ENCODE measurements around the gene UCN2. TPM values are rescaled to one million over a fixed set of nuclear protein-coding genes. Genes with fewer than 3 reads are reported as not detected.

UCN2 gene
- total and polyA plus RNA-seq, 2 of the 8 experiments (the other 6 are each of a cell fraction or from before 2014, with no cell fraction given): 0.14 TPM; not detected in 1

DNA sequence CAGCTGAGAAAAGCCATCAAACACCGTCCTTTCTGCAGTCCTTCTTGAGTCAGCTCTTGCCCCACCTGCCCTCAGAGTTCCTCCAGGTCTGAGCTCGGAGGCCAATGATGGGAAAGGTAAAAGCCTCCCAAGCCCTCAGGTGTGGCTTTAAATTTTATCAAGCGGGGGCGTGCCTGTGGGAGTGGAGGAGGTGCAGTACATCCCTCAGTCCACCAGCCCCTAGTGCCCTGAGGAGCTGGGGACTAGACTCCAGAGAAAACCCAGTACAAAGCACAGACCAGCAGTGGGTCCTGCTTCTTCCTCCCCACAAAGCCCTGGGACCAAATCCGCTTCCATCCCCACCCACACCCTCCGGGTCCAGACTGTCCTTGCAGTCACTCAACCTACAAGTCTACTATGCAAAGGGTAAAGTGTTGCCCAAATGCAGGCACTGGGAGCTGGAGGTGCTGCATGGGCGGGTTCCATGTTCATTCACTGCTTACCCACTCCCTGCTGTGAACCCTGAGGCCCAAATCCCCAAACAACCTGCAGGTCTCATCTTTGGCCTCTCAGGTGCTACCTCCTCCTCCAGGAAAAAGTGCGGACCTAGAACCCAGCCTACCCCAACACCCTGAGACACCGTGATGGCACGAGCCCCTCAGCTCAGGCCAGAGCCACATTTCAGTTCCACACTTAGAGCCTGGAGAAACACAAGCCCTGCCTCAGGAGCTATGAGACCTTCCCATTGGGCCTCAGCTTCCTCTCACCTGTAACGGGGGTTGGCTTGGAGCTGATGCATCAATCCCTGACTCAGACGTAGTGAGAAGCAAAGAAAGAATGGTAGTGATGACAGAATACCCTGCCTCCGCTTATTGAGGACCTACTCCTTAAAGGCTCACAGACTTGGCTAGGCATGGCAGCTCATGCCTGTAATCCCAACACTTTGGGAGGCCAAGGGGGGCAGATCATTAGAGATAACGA is 9.4 kb downstream of the UCN2 start:
- H3K36me3 ChIP-seq (ENCODE audit: control insufficient read depth in 2 of 4, insufficient read depth in 4 of 4, low read length in 3 of 4): no peaks in the 10 kb centered on the region; a peak in 1 of 8 replicates
- no peak overlapping the region for H2BK15ac ChIP-seq (ENCODE audit: low read length)
- peaks cover 0 to 15% (median 8%) of the 10 kb centered on the region in 4 experiments; a peak in 6 of 7 replicates for H3K4me1 ChIP-seq (replicated peaks in 1 of 4; ENCODE audit: control insufficient read depth in 3 of 4, insufficient read depth in 4 of 4, low read length in 3 of 4)
- no peaks in the 10 kb centered on the region for H3K9me3 ChIP-seq (ENCODE audit: insufficient read depth in 2 of 2, low read depth in 1 of 2, low read length in 1 of 2)
- no peak overlapping the region; a peak in 1 of 7 replicates for H3K9ac ChIP-seq (replicated peaks in 1 of 4; ENCODE audit: extremely low read depth in 1 of 4, low read depth in 3 of 4, low read length in 3 of 4)
- H3K79me2 ChIP-seq (ENCODE audit: control insufficient read depth in 1 of 2, insufficient read depth in 2 of 2, low read length in 2 of 2): peaks cover 0 to 27% of the 10 kb centered on the region in 2 experiments; a peak in 1 of 4 replicates
- H3K23me2 ChIP-seq (ENCODE audit: low read depth, low read length): peaks cover 2% of the 10 kb centered on the region; the same call in 1 of the 2 replicates
- no peak overlapping the region for H3K4me3 ChIP-seq (ENCODE audit: extremely low read depth in 1 of 4, insufficient read depth in 2 of 4, low read depth in 3 of 4, low read length in 4 of 4)
- no peak overlapping the region for H3K56ac ChIP-seq (replicated peaks; ENCODE audit: insufficient read length, low read depth, low read length)
- peaks cover 11% of the 10 kb centered on the region for H3K79me1 ChIP-seq (ENCODE audit: low read depth, low read length)
- H2BK12ac ChIP-seq (ENCODE audit: low read depth, low read length): no peak overlapping the region
- H4K20me1 ChIP-seq (replicated peaks in 1 of 2; ENCODE audit: control insufficient read depth in 1 of 2, insufficient read depth in 2 of 2, low read length in 2 of 2): peaks cover 0 to 8% of the 10 kb centered on the region in 2 experiments
- no peak overlapping the region for H4K8ac ChIP-seq (ENCODE audit: extremely low read depth, insufficient read depth, low read length)
- no peaks in the 10 kb centered on the region for H3K27me3 ChIP-seq (replicated peaks in 1 of 4; ENCODE audit: control insufficient read depth in 3 of 4, extremely low read depth in 1 of 4, insufficient read depth in 3 of 4, low read length in 3 of 4)
- no peak overlapping the region for H4K91ac ChIP-seq (replicated peaks; ENCODE audit: insufficient read length, low read length)
- no peak overlapping the region for H2AFZ ChIP-seq (ENCODE audit: low read length)
- H2BK120ac ChIP-seq (replicated peaks; ENCODE audit: low read depth, low read length): no peak overlapping the region
- H3K4me2 ChIP-seq (ENCODE audit: insufficient read depth in 1 of 2, low read depth in 2 of 2, low read length in 2 of 2): peak overlapping the region; percentile 25 to 84; a peak in 3 of 4 replicates
- no peak for FAIRE-seq
- 93% methylated on average over 14 of the region's 14 CpGs; no CpG with 5 or more reads in 1 of the 2 experiments for WGBS, 2 experiments (ENCODE audit: extremely low coverage in 1 of 2, insufficient coverage in 1 of 2, insufficient read length in 1 of 2, insufficient replicate concordance in 2 of 2, low coverage in 1 of 2, low lambda C conversion rate in 2 of 2, missing lambda C conversion rate in 1 of 2)
- no peak overlapping the region for H2BK20ac ChIP-seq (ENCODE audit: low read length)
- peak in 1 of 2 experiments; percentile 45 for DNase-seq (ENCODE audit: low read depth in 1 of 2, low spot score in 2 of 2)
- ChIA-PET POLR2A (ENCODE audit: partially characterized antibody) (interaction anchor here (0.9 to 6.0 kb wide), 11 partner anchors 9 to 127 kb away, joined by 3 to 34 read pairs (median 3); partner anchors contain the start of genes ATRIP, CCDC51, SLC26A6 and TMA7), CTCF (ENCODE audit: partially characterized antibody) (interaction anchor here (0.8 to 3.6 kb wide), 12 partner anchors 7 to 146 kb away, joined by 3 to 15 read pairs (median 4); partner anchors contain the start of gene SLC26A6)
- H3K23ac ChIP-seq (ENCODE audit: insufficient read length): no peak overlapping the region
- H3K14ac ChIP-seq (ENCODE audit: insufficient read length): no peak overlapping the region
- H3K27ac ChIP-seq (ENCODE audit: low read depth, low read length): no peak overlapping the region
- H3K18ac ChIP-seq (ENCODE audit: extremely low read depth, low read length): no peak overlapping the region
- H2BK5ac ChIP-seq (ENCODE audit: low read depth, low read length): no peak overlapping the region; the same call in 1 of the 2 replicates
- H2AK5ac ChIP-seq (ENCODE audit: low read depth, low read length): no peak overlapping the region
- TF ChIP-seq EZH2 (IDR thresholded peaks at IDR 0.05; ENCODE audit: low read depth, low read length, severe bottlenecking): no peak
- no peak for TF ChIP-seq POLR2A (IDR thresholded peaks at IDR 0.05; ENCODE audit: control extremely low read depth in 1 of 2, low read depth in 2 of 2, low read length in 2 of 2)
- no peak for TF ChIP-seq TEAD4 (IDR thresholded peaks at IDR 0.05; ENCODE audit: low read depth, low read length)
- TF ChIP-seq, protein P1, sequence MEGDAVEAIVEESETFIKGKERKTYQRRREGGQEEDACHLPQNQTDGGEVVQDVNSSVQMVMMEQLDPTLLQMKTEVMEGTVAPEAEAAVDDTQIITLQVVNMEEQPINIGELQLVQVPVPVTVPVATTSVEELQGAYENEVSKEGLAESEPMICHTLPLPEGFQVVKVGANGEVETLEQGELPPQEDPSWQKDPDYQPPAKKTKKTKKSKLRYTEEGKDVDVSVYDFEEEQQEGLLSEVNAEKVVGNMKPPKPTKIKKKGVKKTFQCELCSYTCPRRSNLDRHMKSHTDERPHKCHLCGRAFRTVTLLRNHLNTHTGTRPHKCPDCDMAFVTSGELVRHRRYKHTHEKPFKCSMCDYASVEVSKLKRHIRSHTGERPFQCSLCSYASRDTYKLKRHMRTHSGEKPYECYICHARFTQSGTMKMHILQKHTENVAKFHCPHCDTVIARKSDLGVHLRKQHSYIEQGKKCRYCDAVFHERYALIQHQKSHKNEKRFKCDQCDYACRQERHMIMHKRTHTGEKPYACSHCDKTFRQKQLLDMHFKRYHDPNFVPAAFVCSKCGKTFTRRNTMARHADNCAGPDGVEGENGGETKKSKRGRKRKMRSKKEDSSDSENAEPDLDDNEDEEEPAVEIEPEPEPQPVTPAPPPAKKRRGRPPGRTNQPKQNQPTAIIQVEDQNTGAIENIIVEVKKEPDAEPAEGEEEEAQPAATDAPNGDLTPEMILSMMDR (IDR thresholded peaks at IDR 0.05; ENCODE audit: control extremely low read depth in 1 of 3, insufficient read depth in 1 of 3, low read depth in 1 of 3, low read length in 3 of 3): no peak
- no peak for TF ChIP-seq SUZ12 (IDR thresholded peaks at IDR 0.05; ENCODE audit: low read length)
- H3K4ac ChIP-seq (replicated peaks; ENCODE audit: insufficient read length, low read depth, low read length): no peak overlapping the region
- H4K5ac ChIP-seq (ENCODE audit: insufficient read length, low read depth, low read length): no peak overlapping the region

Measured in H1 (cell line).